Measurements from ENCODE around the gene SHB.

DNA sequence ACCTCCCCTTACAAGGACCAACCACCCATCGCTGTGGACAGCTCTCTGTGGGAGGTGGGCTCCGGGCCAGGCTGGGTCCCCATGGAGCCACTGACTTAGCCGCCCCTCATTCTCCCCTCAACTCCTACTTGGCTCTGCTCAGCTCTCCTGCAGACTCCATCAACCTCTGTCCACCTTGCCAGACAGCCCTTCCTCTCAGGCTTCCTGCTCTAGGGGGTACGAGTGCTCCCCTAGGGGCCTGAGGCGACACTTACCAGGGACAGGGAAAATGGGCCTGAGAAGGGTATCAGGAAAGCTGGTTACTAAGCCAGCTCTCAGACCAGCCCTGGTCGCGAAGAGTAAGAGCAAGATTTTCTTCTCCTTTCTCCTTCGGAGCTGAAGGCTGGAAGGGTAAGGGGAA, 43.9 kb downstream of the SHB start:
- TF ChIP-seq ZNF275 (CRISPR knock-in tag; IDR thresholded peaks at IDR 0.05; ENCODE audit: borderline replicate concordance) (no peak), ZFP82 (CRISPR knock-in tag; IDR thresholded peaks at IDR 0.05; ENCODE audit: borderline replicate concordance) (no peak), JDP2 (CRISPR knock-in tag; IDR thresholded peaks at IDR 0.05; ENCODE audit: borderline replicate concordance) (no peak), RERE (CRISPR knock-in tag; IDR thresholded peaks at IDR 0.05; ENCODE audit: low read depth) (no peak), MAZ (IDR thresholded peaks at IDR 0.05; ENCODE audit: borderline replicate concordance, low read depth, low read length) (no peak), MAZ (CRISPR knock-in tag; IDR thresholded peaks at IDR 0.05; ENCODE audit: low read depth) (no peak), ZNF747 (CRISPR knock-in tag; IDR thresholded peaks at IDR 0.05; ENCODE audit: borderline replicate concordance) (no peak), EP300 (IDR thresholded peaks at IDR 0.05; ENCODE audit: low read depth in 2 of 2, low read length in 2 of 2) (no peak), EP300 (CRISPR knock-in tag; IDR thresholded peaks at IDR 0.05; ENCODE audit: borderline replicate concordance) (no peak), CTCF (CRISPR knock-in tag; IDR thresholded peaks at IDR 0.05) (0 out of 2 replicates have a peak, but pooled peaks have one; percentile 8), SALL2 (CRISPR knock-in tag; IDR thresholded peaks at IDR 0.05) (no peak), ZNF460 (CRISPR knock-in tag; IDR thresholded peaks at IDR 0.05; ENCODE audit: borderline replicate concordance) (no peak), CREB1 (IDR thresholded peaks at IDR 0.05) (no peak), CREB1 (CRISPR knock-in tag; IDR thresholded peaks at IDR 0.05) (no peak), SNAPC4 (CRISPR knock-in tag; IDR thresholded peaks at IDR 0.05) (no peak)
- TF ChIP-seq, protein P1, sequence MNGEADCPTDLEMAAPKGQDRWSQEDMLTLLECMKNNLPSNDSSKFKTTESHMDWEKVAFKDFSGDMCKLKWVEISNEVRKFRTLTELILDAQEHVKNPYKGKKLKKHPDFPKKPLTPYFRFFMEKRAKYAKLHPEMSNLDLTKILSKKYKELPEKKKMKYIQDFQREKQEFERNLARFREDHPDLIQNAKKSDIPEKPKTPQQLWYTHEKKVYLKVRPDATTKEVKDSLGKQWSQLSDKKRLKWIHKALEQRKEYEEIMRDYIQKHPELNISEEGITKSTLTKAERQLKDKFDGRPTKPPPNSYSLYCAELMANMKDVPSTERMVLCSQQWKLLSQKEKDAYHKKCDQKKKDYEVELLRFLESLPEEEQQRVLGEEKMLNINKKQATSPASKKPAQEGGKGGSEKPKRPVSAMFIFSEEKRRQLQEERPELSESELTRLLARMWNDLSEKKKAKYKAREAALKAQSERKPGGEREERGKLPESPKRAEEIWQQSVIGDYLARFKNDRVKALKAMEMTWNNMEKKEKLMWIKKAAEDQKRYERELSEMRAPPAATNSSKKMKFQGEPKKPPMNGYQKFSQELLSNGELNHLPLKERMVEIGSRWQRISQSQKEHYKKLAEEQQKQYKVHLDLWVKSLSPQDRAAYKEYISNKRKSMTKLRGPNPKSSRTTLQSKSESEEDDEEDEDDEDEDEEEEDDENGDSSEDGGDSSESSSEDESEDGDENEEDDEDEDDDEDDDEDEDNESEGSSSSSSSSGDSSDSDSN (CRISPR knock-in tag; IDR thresholded peaks at IDR 0.05), result no peak

Data from HepG2 (cell line).